H1 (cell line): ENCODE data around the gene LDLRAD4.

Experiments used
- BACH1 ChIP-seq: IDR thresholded peaks from 2 replicates; pipeline ENCODE4 v1.6.1; 2012; ENCODE audit warnings: low read length, improper control_type of control experiment
- EP300 ChIP-seq, 2 experiments: IDR thresholded peaks; 1 replicate in 1 of 2; 2 replicates in 1 of 2; pipeline ENCODE4 v1.6.1; 2011 to 2012; ENCODE audit warnings: low read depth in 2 of 2, low read length in 2 of 2, mild to moderate bottlenecking in 2 of 2, borderline replicate concordance in 1 of 2, inconsistent platforms in 1 of 2, moderate library complexity in 1 of 2
- RFX5 ChIP-seq: IDR thresholded peaks from 2 replicates; pipeline ENCODE4 v1.6.1; 2011; ENCODE audit warnings: low read depth, low read length, improper control_type of control experiment, borderline replicate concordance
- TEAD4 ChIP-seq: IDR thresholded peaks from 2 replicates; pipeline ENCODE4 v1.6.1; 2012; ENCODE audit warnings: low read depth, low read length, inconsistent platforms, mixed read lengths
- TF ChIP-seq, protein P1 (sequence below), 3 experiments: IDR thresholded peaks; 1 replicate in 2 of 3; 2 replicates in 1 of 3; pipeline versions ENCODE4 v1.5.1 to v1.6.1; 2011; ENCODE audit warnings: low read length in 3 of 3, mild to moderate bottlenecking in 3 of 3, inconsistent platforms in 2 of 3, low read depth in 1 of 3, moderate library complexity in 1 of 3; ENCODE audit not compliant: insufficient read depth in 1 of 3; ENCODE audit errors: control extremely low read depth in 1 of 3

DNA sequence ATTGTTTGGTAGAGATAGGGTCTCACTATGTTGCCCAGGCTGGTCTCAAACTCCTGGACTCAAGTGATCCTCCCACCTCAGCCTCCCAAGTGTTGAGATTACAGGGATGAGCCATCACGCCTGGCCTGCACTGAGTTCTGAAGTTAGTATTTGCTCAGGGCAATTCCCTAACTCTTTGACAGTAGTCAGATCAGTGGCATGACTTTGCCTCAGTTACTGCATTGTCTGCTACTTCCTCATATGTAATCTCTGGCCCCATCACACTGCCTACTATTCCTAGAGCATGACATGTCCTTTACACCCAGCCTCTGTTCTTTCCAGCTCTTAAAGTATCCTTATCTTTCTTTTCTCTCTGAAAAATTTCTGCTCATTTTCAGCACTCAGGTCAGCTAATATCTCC lies 193.5 kb downstream of the LDLRAD4 start:
- no peak for TF ChIP-seq BACH1
- TF ChIP-seq, protein P1, sequence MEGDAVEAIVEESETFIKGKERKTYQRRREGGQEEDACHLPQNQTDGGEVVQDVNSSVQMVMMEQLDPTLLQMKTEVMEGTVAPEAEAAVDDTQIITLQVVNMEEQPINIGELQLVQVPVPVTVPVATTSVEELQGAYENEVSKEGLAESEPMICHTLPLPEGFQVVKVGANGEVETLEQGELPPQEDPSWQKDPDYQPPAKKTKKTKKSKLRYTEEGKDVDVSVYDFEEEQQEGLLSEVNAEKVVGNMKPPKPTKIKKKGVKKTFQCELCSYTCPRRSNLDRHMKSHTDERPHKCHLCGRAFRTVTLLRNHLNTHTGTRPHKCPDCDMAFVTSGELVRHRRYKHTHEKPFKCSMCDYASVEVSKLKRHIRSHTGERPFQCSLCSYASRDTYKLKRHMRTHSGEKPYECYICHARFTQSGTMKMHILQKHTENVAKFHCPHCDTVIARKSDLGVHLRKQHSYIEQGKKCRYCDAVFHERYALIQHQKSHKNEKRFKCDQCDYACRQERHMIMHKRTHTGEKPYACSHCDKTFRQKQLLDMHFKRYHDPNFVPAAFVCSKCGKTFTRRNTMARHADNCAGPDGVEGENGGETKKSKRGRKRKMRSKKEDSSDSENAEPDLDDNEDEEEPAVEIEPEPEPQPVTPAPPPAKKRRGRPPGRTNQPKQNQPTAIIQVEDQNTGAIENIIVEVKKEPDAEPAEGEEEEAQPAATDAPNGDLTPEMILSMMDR (IDR thresholded peaks at IDR 0.05; ENCODE audit: control extremely low read depth in 1 of 3, insufficient read depth in 1 of 3, low read depth in 1 of 3, low read length in 3 of 3), result no peak
- TF ChIP-seq RFX5, result no peak
- no peak for TF ChIP-seq TEAD4
- no peak for TF ChIP-seq EP300 (IDR thresholded peaks at IDR 0.05; ENCODE audit: borderline replicate concordance in 1 of 2, low read depth in 2 of 2, low read length in 2 of 2)
